H9 (cell line): Measurements from ENCODE around the gene TLN1. TPM values are rescaled to one million over a fixed set of nuclear protein-coding genes. Genes with fewer than 3 reads are reported as not detected.

ENCODE experiments used
- DNase-seq: peaks from one replicate; pipeline ENCODE4 v3.0.0-alpha.2; 2017
- H2AFZ ChIP-seq: one replicate; pipeline ENCODE4 v1.6.1; 2013; ENCODE audit warnings: mild to moderate bottlenecking, low read length, control low read depth, moderate library complexity
- H2AK5ac ChIP-seq: 2 replicates; pipeline ENCODE4 v1.6.1; 2013; ENCODE audit warnings: low read length, control low read depth, mixed read lengths; ENCODE audit not compliant: insufficient read length
- H2BK120ac ChIP-seq: one replicate; pipeline ENCODE4 v1.6.1; 2013; ENCODE audit warnings: low read depth, mild to moderate bottlenecking, low read length, control low read depth, inconsistent platforms; ENCODE audit not compliant: poor library complexity, severe bottlenecking
- H2BK12ac ChIP-seq: 2 replicates; pipeline ENCODE4 v1.6.1; 2013; ENCODE audit warnings: low read length, control low read depth, mixed read lengths, low read depth; ENCODE audit not compliant: insufficient read length
- H2BK15ac ChIP-seq: 2 replicates; pipeline ENCODE4 v1.6.1; 2013; ENCODE audit warnings: low read depth, low read length, control low read depth
- H2BK20ac ChIP-seq: one replicate; pipeline ENCODE4 v1.6.1; 2013; ENCODE audit warnings: low read depth, mild to moderate bottlenecking, low read length, control low read depth, inconsistent platforms; ENCODE audit not compliant: poor library complexity, severe bottlenecking
- H2BK5ac ChIP-seq: 2 replicates; pipeline ENCODE4 v1.6.1; 2013; ENCODE audit warnings: low read length, control low read depth, mixed read lengths; ENCODE audit not compliant: insufficient read length
- H3K14ac ChIP-seq: 2 replicates; pipeline ENCODE4 v1.6.1; 2013; ENCODE audit warnings: low read length, control low read depth; ENCODE audit not compliant: insufficient read depth
- H3K18ac ChIP-seq: 2 replicates; pipeline ENCODE4 v1.6.1; 2013; ENCODE audit warnings: low read depth, mild to moderate bottlenecking, mixed read lengths, low read length, control low read depth; ENCODE audit not compliant: insufficient read length
- H3K23ac ChIP-seq: 2 replicates; pipeline ENCODE4 v1.6.1; 2013; ENCODE audit warnings: low read length, control low read depth, mixed read lengths, low read depth; ENCODE audit not compliant: insufficient read length
- H3K23me2 ChIP-seq: 2 replicates; pipeline ENCODE4 v1.6.1; 2013; ENCODE audit warnings: low read depth, mild to moderate bottlenecking, mixed read lengths, low read length, control low read depth; ENCODE audit not compliant: insufficient read length, poor library complexity, severe bottlenecking
- H3K27ac ChIP-seq: 2 replicates; pipeline ENCODE4 v1.5.1; 2013; ENCODE audit warnings: low read length, control low read depth, mixed read lengths, low read depth; ENCODE audit not compliant: insufficient read length
- H3K27me3 ChIP-seq: 2 replicates; pipeline ENCODE4 v1.6.1; 2013; ENCODE audit warnings: low read length, control low read depth, inconsistent platforms; ENCODE audit not compliant: insufficient read depth
- H3K4ac ChIP-seq: 2 replicates; pipeline ENCODE4 v1.6.1; 2013; ENCODE audit warnings: low read depth, mild to moderate bottlenecking, control low read depth, inconsistent platforms, low read length, moderate library complexity
- H3K4me1 ChIP-seq: 2 replicates; pipeline ENCODE4 v1.6.1; 2013; ENCODE audit warnings: low read length, control low read depth, inconsistent platforms; ENCODE audit not compliant: insufficient read depth
- H3K4me2 ChIP-seq: 2 replicates; pipeline ENCODE4 v1.6.1; 2013; ENCODE audit warnings: low read length, control low read depth, mixed read lengths; ENCODE audit not compliant: insufficient read length, insufficient read depth
- H3K56ac ChIP-seq: 2 replicates; pipeline ENCODE4 v1.6.1; 2013; ENCODE audit warnings: low read depth, mild to moderate bottlenecking, mixed read lengths, low read length, control low read depth; ENCODE audit not compliant: insufficient read length
- H3K79me1 ChIP-seq: 2 replicates; pipeline ENCODE4 v1.6.1; 2013; ENCODE audit warnings: low read depth, mild to moderate bottlenecking, moderate library complexity, low read length, control low read depth, inconsistent platforms; ENCODE audit not compliant: insufficient read depth, poor library complexity, severe bottlenecking
- H3K79me2 ChIP-seq: 2 replicates; pipeline ENCODE4 v1.6.1; 2013; ENCODE audit warnings: low read length, control low read depth, inconsistent platforms; ENCODE audit not compliant: insufficient read depth
- H3K9ac ChIP-seq: 2 replicates; pipeline ENCODE4 v1.6.1; 2013; ENCODE audit warnings: low read length, control low read depth, mixed read lengths; ENCODE audit not compliant: insufficient read length; ENCODE audit errors: extremely low read depth
- H3K9me3 ChIP-seq: one replicate; pipeline ENCODE4 v1.6.1; 2013; ENCODE audit warnings: low read depth, low read length, inconsistent platforms; ENCODE audit not compliant: control insufficient read depth
- H3T11ph ChIP-seq: one replicate; pipeline ENCODE4 v1.6.1; 2013; ENCODE audit warnings: mild to moderate bottlenecking, low read length, control low read depth, inconsistent platforms
- H4K20me1 ChIP-seq: one replicate; pipeline ENCODE4 v1.6.1; 2013; ENCODE audit not compliant: control insufficient read depth, insufficient read length, insufficient read depth
- H4K5ac ChIP-seq: 2 replicates; pipeline ENCODE4 v1.6.1; 2013; ENCODE audit warnings: low read depth, mild to moderate bottlenecking, mixed read lengths, low read length, control low read depth; ENCODE audit not compliant: insufficient read length
- H4K8ac ChIP-seq: replicated peaks from 2 replicates; pipeline ENCODE4 v1.6.1; 2013; ENCODE audit warnings: low read length, control low read depth, mixed read lengths, low read depth; ENCODE audit not compliant: insufficient read length
- H4K91ac ChIP-seq: 2 replicates; pipeline ENCODE4 v1.6.1; 2013; ENCODE audit warnings: low read depth, mild to moderate bottlenecking, moderate library complexity, mixed read lengths, low read length, control low read depth; ENCODE audit not compliant: insufficient read length
- H3K27ac Mint-ChIP-seq, 3 experiments: 2 replicates in 2 of 3; 3 replicates in 1 of 3; pipeline ENCODE4 v1.8.0; 2020 to 2021; ENCODE audit warnings: mixed read lengths in 3 of 3, mild to moderate bottlenecking in 1 of 3, moderate library complexity in 1 of 3
- H3K27me3 Mint-ChIP-seq: 2 replicates; pipeline ENCODE4 v1.8.0; 2021; ENCODE audit warnings: low read depth, mild to moderate bottlenecking, moderate library complexity, mixed read lengths
- H3K36me3 Mint-ChIP-seq, 3 experiments: 2 replicates in 2 of 3; 3 replicates in 1 of 3; pipeline ENCODE4 v1.8.0; 2020 to 2021; ENCODE audit warnings: low read depth in 3 of 3, mixed read lengths in 3 of 3; ENCODE audit not compliant: insufficient read depth in 1 of 3
- H3K4me1 Mint-ChIP-seq, 2 experiments: 2 replicates each; pipeline ENCODE4 v1.8.0; 2020; ENCODE audit warnings: mixed read lengths in 2 of 2
- H3K4me3 Mint-ChIP-seq, 2 experiments: 2 replicates in 1 of 2; 3 replicates in 1 of 2; pipeline ENCODE4 v1.8.0; 2020 to 2021; ENCODE audit warnings: mild to moderate bottlenecking in 2 of 2, mixed read lengths in 2 of 2, moderate library complexity in 1 of 2
- H3K9me3 Mint-ChIP-seq, 2 experiments: 2 replicates in 1 of 2; 3 replicates in 1 of 2; pipeline ENCODE4 v1.8.0; 2020; ENCODE audit warnings: mild to moderate bottlenecking in 2 of 2, mixed read lengths in 2 of 2, moderate library complexity in 1 of 2
- CTCF ChIP-seq: fragments of 200-600 bp; sonication (generic); conservative IDR thresholded peaks from 3 replicates; pipeline ENCODE4 v1.8.0; 2021; ENCODE audit warnings: antibody characterized with exemption, mild to moderate bottlenecking
- WGBS: extraction: QIAGEN DNeasy Blood & Tissue Kit; methylation state at CpG from one replicate; pipeline ENCODE4 v1.1.7; 2013; ENCODE audit warnings: missing lambda C conversion rate, low lambda C conversion rate, mixed read lengths; ENCODE audit not compliant: insufficient read length; ENCODE audit errors: extremely low coverage; 5-methylcytosine and 5-hydroxymethylcytosine counted together
- total RNA-seq: library from RNA; stranded (reverse); gene quantifications from 2 replicates; pipeline ENCODE4 v1.2.1, GENCODE V29; 2021

Gene TLN1
- total RNA-seq, 1 experiment from 2014 or later = 102 TPM

- Histone ChIP-seq H3K18ac (no peak overlapping the region), H2AFZ (no peak overlapping the region), H2AK5ac (no peak overlapping the region), H3K79me2 (peaks cover 21% of the 10 kb centered on the region), H3K23ac (no peak overlapping the region), H2BK20ac (no peak overlapping the region), H2BK12ac (no peak overlapping the region), H3K9me3 (no peaks in the 10 kb centered on the region), H3K27ac (no peak overlapping the region), H3K14ac (peak overlapping the region; percentile 16; the same call in 1 of the 2 replicates), H4K91ac (no peak overlapping the region), H4K5ac (no peak overlapping the region), H3K79me1 (peaks cover 19% of the 10 kb centered on the region), H3K4ac (no peak overlapping the region), H2BK15ac (no peak overlapping the region), H3K23me2 (peaks cover 18% of the 10 kb centered on the region), H3K27me3 (no peaks in the 10 kb centered on the region), H4K8ac (no peak overlapping the region), H4K20me1 (no peaks in the 10 kb centered on the region), H3T11ph (no peak overlapping the region), H3K4me2 (peak overlapping the region; percentile 91), H3K9ac (peak overlapping the region; percentile 28), H2BK120ac (no peak overlapping the region), H2BK5ac (no peak overlapping the region), H3K56ac (no peak overlapping the region), H3K4me1 (peaks cover 3% of the 10 kb centered on the region; the same call in 1 of the 2 replicates)
- TF ChIP-seq CTCF = no peak
- WGBS = no CpG with 5 or more reads among the region's 19 CpGs
- H3K4me1 Mint-ChIP-seq = peaks cover 28% of the 10 kb centered on the region in 2 experiments
- peak overlapping the region; percentile 73 to 89 (median 74); a peak in 6 of 7 replicates for H3K27ac Mint-ChIP-seq
- peak; percentile 51 for DNase-seq
- no peaks in the 10 kb centered on the region for H3K9me3 Mint-ChIP-seq
- H3K4me3 Mint-ChIP-seq = peak overlapping the region; percentile 91 to 95
- peaks cover 16 to 60% (median 51%) of the 10 kb centered on the region in 3 experiments; a peak in 6 of 7 replicates for H3K36me3 Mint-ChIP-seq
- H3K27me3 Mint-ChIP-seq = no peaks in the 10 kb centered on the region
These were observed 17.7 kb upstream of the TLN1 start for GRCh38 chr9:35749515-35750255.
